Measurements from ENCODE around the gene MAP7. TPM values are rescaled to one million over a fixed set of nuclear protein-coding genes. Genes with fewer than 3 reads are reported as not detected.

The MAP7 gene
- polyA plus RNA-seq, 1 donor from 2014 or later = 5.1 TPM

- TF ChIP-seq TAF1 (IDR thresholded peaks at IDR 0.05; ENCODE audit: low read depth) (no peak), EP300 (conservative IDR thresholded peaks at IDR 0.05; ENCODE audit: poor library complexity, severe bottlenecking) (no peak), MXI1 (conservative IDR thresholded peaks at IDR 0.05; ENCODE audit: poor library complexity, severe bottlenecking) (no peak), REST (IDR thresholded peaks at IDR 0.05; ENCODE audit: borderline replicate concordance) (no peak), SMC3 (conservative IDR thresholded peaks at IDR 0.05; ENCODE audit: poor library complexity) (no peak), POLR2AphosphoS5 (IDR thresholded peaks at IDR 0.05) (no peak), CTCF (IDR thresholded peaks at IDR 0.05; ENCODE audit: poor library complexity, severe bottlenecking) (no peak), EZH2 (IDR thresholded peaks at IDR 0.05; ENCODE audit: borderline replicate concordance, insufficient read depth, low read length, poor library complexity, severe bottlenecking) (no peak), RAD21 (conservative IDR thresholded peaks at IDR 0.05) (no peak)
- no peaks in the 10 kb centered on the region for H3K27me3 ChIP-seq (ENCODE audit: insufficient read depth, low read depth, low read length)
- H3F3A ChIP-seq (ENCODE audit: insufficient read depth, low read length, poor library complexity, severe bottlenecking) = peaks cover 3% of the 10 kb centered on the region
- H3K4me2 ChIP-seq (ENCODE audit: low read length) = no peak overlapping the region
- H3K4me3 ChIP-seq (ENCODE audit: low read length) = no peak overlapping the region
- H3K79me2 ChIP-seq (replicated peaks; ENCODE audit: insufficient read depth, low read length) = no peaks in the 10 kb centered on the region
- no peaks in the 10 kb centered on the region for H4K20me1 ChIP-seq (ENCODE audit: insufficient read depth)
- H3K9me3 ChIP-seq (ENCODE audit: low read length) = no peaks in the 10 kb centered on the region
- H2AFZ ChIP-seq (ENCODE audit: low read depth, low read length) = no peak overlapping the region
- no peaks in the 10 kb centered on the region for H3K9me2 ChIP-seq (ENCODE audit: insufficient read depth, low read length)
- no peak overlapping the region for H3K27ac ChIP-seq (ENCODE audit: low read length)
- no peak overlapping the region for H3K9ac ChIP-seq (ENCODE audit: low read length)
- H3K36me3 ChIP-seq (ENCODE audit: insufficient read depth, low read length) = no peaks in the 10 kb centered on the region
Observed at GRCh38 chr6:136411025-136411325, 139.2 kb downstream of the MAP7 start.

GRCh38 chr6:136410201-136411024 lies 139.8 kb downstream of the MAP7 start:
- Histone ChIP-seq H3K27me3 (ENCODE audit: insufficient read depth, low read depth, low read length) (no peaks in the 10 kb centered on the region), H3K36me3 (ENCODE audit: insufficient read depth, low read length) (no peaks in the 10 kb centered on the region), H3K4me2 (ENCODE audit: low read length) (no peak overlapping the region), H3K79me2 (replicated peaks; ENCODE audit: insufficient read depth, low read length) (no peaks in the 10 kb centered on the region), H2AFZ (ENCODE audit: low read depth, low read length) (no peak overlapping the region), H3F3A (ENCODE audit: insufficient read depth, low read length, poor library complexity, severe bottlenecking) (peaks cover 2% of the 10 kb centered on the region), H3K9ac (ENCODE audit: low read length) (no peak overlapping the region), H3K27ac (ENCODE audit: low read length) (no peak overlapping the region), H4K20me1 (ENCODE audit: insufficient read depth) (no peaks in the 10 kb centered on the region), H3K4me3 (ENCODE audit: low read length) (no peak overlapping the region), H3K9me3 (ENCODE audit: low read length) (no peaks in the 10 kb centered on the region), H3K9me2 (ENCODE audit: insufficient read depth, low read length) (no peaks in the 10 kb centered on the region)
- TF ChIP-seq SMC3 (conservative IDR thresholded peaks at IDR 0.05; ENCODE audit: poor library complexity) = no peak
- TF ChIP-seq POLR2AphosphoS5 (IDR thresholded peaks at IDR 0.05) = no peak
- no peak for TF ChIP-seq MXI1 (conservative IDR thresholded peaks at IDR 0.05; ENCODE audit: poor library complexity, severe bottlenecking)
- no peak for TF ChIP-seq EZH2 (IDR thresholded peaks at IDR 0.05; ENCODE audit: borderline replicate concordance, insufficient read depth, low read length, poor library complexity, severe bottlenecking)
- TF ChIP-seq CTCF (IDR thresholded peaks at IDR 0.05; ENCODE audit: poor library complexity, severe bottlenecking) = no peak
- TF ChIP-seq RAD21 (conservative IDR thresholded peaks at IDR 0.05) = no peak
- no peak for TF ChIP-seq REST (IDR thresholded peaks at IDR 0.05; ENCODE audit: borderline replicate concordance)
- TF ChIP-seq EP300 (conservative IDR thresholded peaks at IDR 0.05; ENCODE audit: poor library complexity, severe bottlenecking) = no peak
- TF ChIP-seq TAF1 (IDR thresholded peaks at IDR 0.05; ENCODE audit: low read depth) = no peak

Measured in neural cell (in vitro differentiated cells).